Neural progenitor cell (in vitro differentiated cells): Measurements from ENCODE around the gene BBS1. TPM values are rescaled to one million over a fixed set of nuclear protein-coding genes. Genes with fewer than 3 reads are reported as not detected.
"Not testable (repeated sequence)": the region's sequence is repeated elsewhere in the genome, so short reads cannot be mapped to it uniquely, and the experiment has no call there.

Experiments used
- DNase-seq: peaks from one replicate; pipeline ENCODE4 v3.0.0-alpha.2; 2016; ENCODE audit warnings: low spot score
- H2AFZ ChIP-seq: fragments of 200-600 bp; sonication (generic); replicated peaks from 2 replicates; pipeline ENCODE4 v1.6.1; 2016; ENCODE audit warnings: antibody characterized with exemption
- H3F3A ChIP-seq: fragments of 200-600 bp; sonication (generic); 2 replicates; pipeline ENCODE4 v1.6.1; 2016; ENCODE audit warnings: antibody characterized with exemption, low read depth
- H3K27ac ChIP-seq: fragments of 200-600 bp; sonication (generic); 2 replicates; pipeline ENCODE4 v1.5.1; 2016; ENCODE audit warnings: mild to moderate bottlenecking
- H3K27me3 ChIP-seq: fragments of 200-600 bp; sonication (generic); 2 replicates; pipeline ENCODE4 v1.6.1; 2016; ENCODE audit warnings: mild to moderate bottlenecking, moderate library complexity
- H3K36me3 ChIP-seq: fragments of 200-600 bp; sonication (generic); 2 replicates; pipeline ENCODE4 v1.5.1; 2016
- H3K4me1 ChIP-seq: fragments of 200-600 bp; sonication (generic); 2 replicates; pipeline ENCODE4 v1.6.1; 2016; ENCODE audit warnings: mixed run types
- H3K4me2 ChIP-seq: fragments of 200-600 bp; sonication (generic); 2 replicates; pipeline ENCODE4 v1.6.1; 2016
- H3K4me3 ChIP-seq: fragments of 200-600 bp; sonication (generic); 2 replicates; pipeline ENCODE4 v1.5.1; 2016
- H3K79me2 ChIP-seq: fragments of 200-600 bp; sonication (generic); 2 replicates; pipeline ENCODE4 v1.6.1; 2016; ENCODE audit warnings: low read depth
- H3K9ac ChIP-seq: fragments of 200-600 bp; sonication (generic); 2 replicates; pipeline ENCODE4 v1.6.1; 2016
- H3K9me3 ChIP-seq: fragments of 200-600 bp; sonication (generic); 2 replicates; pipeline ENCODE4 v1.5.1; 2016; ENCODE audit warnings: low read depth
- H4K20me1 ChIP-seq: fragments of 200-600 bp; sonication (generic); 2 replicates; pipeline ENCODE4 v1.6.1; 2016; ENCODE audit warnings: low read depth
- H3K27ac Mint-ChIP-seq: 3 replicates; pipeline ENCODE4 v1.8.0; 2021; ENCODE audit warnings: mixed read lengths
- H3K27me3 Mint-ChIP-seq: 2 replicates; pipeline ENCODE4 v1.8.0; 2022; ENCODE audit warnings: low read depth, mild to moderate bottlenecking, inconsistent platforms, moderate library complexity, mixed read lengths; ENCODE audit not compliant: insufficient read depth
- H3K36me3 Mint-ChIP-seq: 3 replicates; pipeline ENCODE4 v1.8.0; 2021; ENCODE audit warnings: mixed read lengths
- H3K4me1 Mint-ChIP-seq: 3 replicates; pipeline ENCODE4 v1.8.0; 2021; ENCODE audit warnings: mixed read lengths
- H3K4me3 Mint-ChIP-seq: 3 replicates; pipeline ENCODE4 v1.8.0; 2021; ENCODE audit warnings: mild to moderate bottlenecking, moderate library complexity, mixed read lengths
- H3K9me3 Mint-ChIP-seq: 3 replicates; pipeline ENCODE4 v1.8.0; 2020; ENCODE audit warnings: mixed read lengths
- EZH2 ChIP-seq: fragments of 200-600 bp; sonication (generic); IDR thresholded peaks from 2 replicates; pipeline ENCODE4 v1.6.1; 2017; ENCODE audit warnings: antibody characterized with exemption, mild to moderate bottlenecking, moderate library complexity
- EZH2phosphoT487 ChIP-seq: fragments of 200-600 bp; sonication (generic); IDR thresholded peaks from 2 replicates; pipeline ENCODE4 v1.6.1; 2017; ENCODE audit warnings: antibody characterized with exemption
- total RNA-seq: library from RNA; depleted of rRNA; stranded (reverse); fragments of >200 nt; gene quantifications from 2 replicates; pipeline ENCODE4 v1.2.3, GENCODE V29; 2015; ENCODE audit warnings: low replicate concordance
- TF ChIP-seq, protein P1 (sequence below): fragments of 200-600 bp; sonication (generic); IDR thresholded peaks from 2 replicates; pipeline ENCODE4 v1.5.1; 2017; ENCODE audit warnings: antibody characterized with exemption, mild to moderate bottlenecking

The BBS1 gene
- total RNA-seq: 42.0 and 68.9 TPM in 2 replicates

DNA sequence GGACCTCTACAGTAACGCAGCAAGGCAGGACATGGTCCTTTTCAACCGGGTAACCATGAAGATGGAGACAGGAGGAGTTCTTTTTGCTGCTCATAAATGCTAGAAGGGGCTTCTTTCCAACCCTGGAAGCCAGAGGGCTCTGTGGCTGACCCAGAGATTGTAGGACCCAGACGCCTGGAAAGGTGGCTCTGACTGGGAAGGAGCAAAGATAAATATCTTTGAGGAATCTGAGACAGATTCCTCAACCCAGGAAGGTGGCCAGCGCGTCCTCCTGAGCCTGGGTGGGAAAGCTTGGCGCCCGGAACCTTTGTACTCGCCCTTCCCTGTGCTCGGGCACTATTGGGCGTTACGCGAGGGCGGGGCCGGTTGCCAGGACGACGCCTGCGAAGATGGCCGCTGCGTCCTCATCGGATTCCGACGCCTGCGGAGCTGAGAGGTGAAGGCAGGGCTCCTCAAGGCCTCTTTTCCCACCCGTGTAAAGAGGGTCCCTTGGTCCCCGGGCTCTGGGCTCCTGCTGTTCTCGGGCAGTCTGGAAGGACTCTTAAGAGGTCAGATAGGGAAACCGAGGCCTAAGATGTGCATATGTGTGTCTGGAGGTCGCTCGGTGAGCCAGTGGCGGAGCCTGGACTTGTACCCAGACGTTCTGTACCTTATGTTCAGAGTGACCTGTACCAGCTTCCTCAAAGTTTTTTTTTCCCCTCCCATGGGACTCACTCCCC is at the start of gene BBS1:
Gene BBS1 (plus strand): TSS at position 365 of the 719 bp plus-strand sequence. CDS start 25 bp downstream, at position 390.
- Histone ChIP-seq H3K9me3 (no peaks in the 10 kb centered on the region), H2AFZ (peak within 1 kb of the TSS; percentile 100), H3K9ac (peak within 1 kb of the TSS; percentile 88), H3K4me3 (peak within 1 kb of the TSS; percentile 89), H3K36me3 (no peaks in the 10 kb centered on the region), H4K20me1 (no peaks in the 10 kb centered on the region), H3K4me2 (peak within 1 kb of the TSS; percentile 92), H3K27me3 (no peaks in the 10 kb centered on the region), H3K27ac (peak within 1 kb of the TSS; percentile 76), H3K4me1 (peaks cover 10% of the 10 kb centered on the region), H3K79me2 (peaks cover 21% of the 10 kb centered on the region), H3F3A (no peaks in the 10 kb centered on the region)
- peak within 1 kb of the TSS; percentile 99 for H3K4me3 Mint-ChIP-seq
- peaks cover 8% of the 10 kb centered on the region for H3K36me3 Mint-ChIP-seq
- peak within 1 kb of the TSS; percentile 88 for H3K27ac Mint-ChIP-seq
- peak; percentile 94 for DNase-seq
- H3K4me1 Mint-ChIP-seq: peaks cover 14% of the 10 kb centered on the region
- H3K27me3 Mint-ChIP-seq: peaks cover 7% of the 10 kb centered on the region
- TF ChIP-seq EZH2phosphoT487 (no peak), EZH2 (no peak)
- TF ChIP-seq, protein P1, sequence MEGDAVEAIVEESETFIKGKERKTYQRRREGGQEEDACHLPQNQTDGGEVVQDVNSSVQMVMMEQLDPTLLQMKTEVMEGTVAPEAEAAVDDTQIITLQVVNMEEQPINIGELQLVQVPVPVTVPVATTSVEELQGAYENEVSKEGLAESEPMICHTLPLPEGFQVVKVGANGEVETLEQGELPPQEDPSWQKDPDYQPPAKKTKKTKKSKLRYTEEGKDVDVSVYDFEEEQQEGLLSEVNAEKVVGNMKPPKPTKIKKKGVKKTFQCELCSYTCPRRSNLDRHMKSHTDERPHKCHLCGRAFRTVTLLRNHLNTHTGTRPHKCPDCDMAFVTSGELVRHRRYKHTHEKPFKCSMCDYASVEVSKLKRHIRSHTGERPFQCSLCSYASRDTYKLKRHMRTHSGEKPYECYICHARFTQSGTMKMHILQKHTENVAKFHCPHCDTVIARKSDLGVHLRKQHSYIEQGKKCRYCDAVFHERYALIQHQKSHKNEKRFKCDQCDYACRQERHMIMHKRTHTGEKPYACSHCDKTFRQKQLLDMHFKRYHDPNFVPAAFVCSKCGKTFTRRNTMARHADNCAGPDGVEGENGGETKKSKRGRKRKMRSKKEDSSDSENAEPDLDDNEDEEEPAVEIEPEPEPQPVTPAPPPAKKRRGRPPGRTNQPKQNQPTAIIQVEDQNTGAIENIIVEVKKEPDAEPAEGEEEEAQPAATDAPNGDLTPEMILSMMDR: no peak
- H3K9me3 Mint-ChIP-seq: no peaks in the 10 kb centered on the region

DNA sequence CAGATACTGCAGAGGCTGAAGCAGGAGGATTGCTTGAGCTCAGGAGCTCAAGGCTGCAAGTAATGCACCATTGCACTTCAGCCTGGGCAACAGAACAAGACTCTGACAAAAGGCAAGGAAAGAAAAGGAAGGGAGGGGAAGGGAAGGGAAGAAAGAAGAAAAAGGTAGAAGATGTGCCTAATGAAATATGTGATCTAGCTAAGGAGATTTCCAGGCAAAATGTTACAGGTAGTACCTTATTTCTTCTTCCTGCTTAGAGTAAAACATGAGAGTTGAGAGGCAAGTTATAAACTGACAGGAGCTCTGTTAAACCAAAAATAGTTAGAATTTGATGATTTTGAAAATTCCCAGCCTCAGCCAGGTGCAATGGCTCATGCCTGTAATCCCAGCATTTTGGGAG is 48.4 kb upstream of the BBS1 start:
- DNase-seq: no peak
- Histone ChIP-seq H2AFZ (no peak overlapping the region), H3K4me3 (no peak overlapping the region), H4K20me1 (no peaks in the 10 kb centered on the region), H3K9me3 (no peaks in the 10 kb centered on the region), H3K79me2 (no peaks in the 10 kb centered on the region), H3F3A (peaks cover 18% of the 10 kb centered on the region), H3K4me1 (no peaks in the 10 kb centered on the region), H3K36me3 (no peaks in the 10 kb centered on the region), H3K4me2 (no peak overlapping the region), H3K27ac (no peak overlapping the region), H3K27me3 (peaks cover 4% of the 10 kb centered on the region), H3K9ac (no peak overlapping the region)
- TF ChIP-seq, protein P1: no peak
- TF ChIP-seq EZH2 (no peak), EZH2phosphoT487 (no peak)
- H3K27me3 Mint-ChIP-seq: peaks cover 10% of the 10 kb centered on the region
- peaks cover 10% of the 10 kb centered on the region for H3K4me1 Mint-ChIP-seq
- H3K36me3 Mint-ChIP-seq: no peaks in the 10 kb centered on the region
- H3K4me3 Mint-ChIP-seq: no peak overlapping the region
- no peak overlapping the region for H3K27ac Mint-ChIP-seq
- peaks cover 15% of the 10 kb centered on the region for H3K9me3 Mint-ChIP-seq

DNA sequence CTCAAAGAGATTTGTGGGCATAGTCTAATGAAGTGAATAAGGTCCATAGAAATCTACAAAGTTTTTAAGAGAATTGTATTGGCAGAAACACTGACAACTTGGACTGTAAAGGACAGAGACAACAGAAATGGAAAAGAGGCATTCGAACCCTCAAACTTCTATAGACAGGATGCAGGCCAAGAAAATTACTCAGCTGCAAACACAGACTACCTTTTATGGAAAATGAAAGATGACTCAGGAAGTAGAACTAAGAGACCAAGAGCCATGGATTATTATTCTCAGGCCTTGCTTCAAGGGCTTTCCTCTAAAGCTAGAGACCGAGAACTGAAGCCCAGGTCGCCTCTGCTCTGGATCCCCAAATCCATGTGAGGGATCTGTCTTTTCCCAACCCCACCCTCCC is 47.5 kb upstream of the BBS1 start:
- no peak overlapping the region for H3K4me3 Mint-ChIP-seq
- H3K4me1 ChIP-seq: peaks cover 7% of the 10 kb centered on the region
- H3K4me2 ChIP-seq: no peak overlapping the region
- H3K27me3 Mint-ChIP-seq: peaks cover 7% of the 10 kb centered on the region
- peaks cover 24% of the 10 kb centered on the region for H3F3A ChIP-seq
- no peaks in the 10 kb centered on the region for H3K9me3 ChIP-seq
- H2AFZ ChIP-seq: no peak overlapping the region
- no peak overlapping the region for H3K27ac Mint-ChIP-seq
- peaks cover 4% of the 10 kb centered on the region for H3K27me3 ChIP-seq
- no peaks in the 10 kb centered on the region for H3K36me3 Mint-ChIP-seq
- H3K27ac ChIP-seq: no peak overlapping the region
- H3K9ac ChIP-seq: no peak overlapping the region
- DNase-seq: no peak
- H3K4me1 Mint-ChIP-seq: peaks cover 17% of the 10 kb centered on the region
- H3K9me3 Mint-ChIP-seq: peaks cover 15% of the 10 kb centered on the region
- peaks cover 7% of the 10 kb centered on the region for H4K20me1 ChIP-seq
- TF ChIP-seq EZH2phosphoT487 (no peak), EZH2 (no peak)
- TF ChIP-seq, protein P1: no peak
- H3K79me2 ChIP-seq: no peaks in the 10 kb centered on the region
- H3K4me3 ChIP-seq: no peak overlapping the region
- no peaks in the 10 kb centered on the region for H3K36me3 ChIP-seq

DNA sequence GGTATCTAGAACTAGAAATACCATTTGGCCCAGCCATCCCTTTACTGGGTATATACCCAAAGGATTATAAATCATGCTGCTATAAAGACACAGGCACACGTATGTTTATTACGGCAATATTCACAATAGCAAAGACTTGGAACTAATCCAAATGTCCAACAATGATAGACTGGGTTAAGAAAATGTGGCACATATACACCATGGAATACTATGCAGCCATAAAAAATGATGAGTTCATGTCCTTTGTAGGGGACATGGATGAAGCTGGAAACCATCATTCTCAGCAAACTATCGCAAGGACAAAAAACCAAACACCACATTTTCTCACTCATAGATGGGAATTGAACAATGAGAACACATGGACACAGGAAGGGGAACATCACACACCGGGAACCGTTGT is 46.3 kb upstream of the BBS1 start:
- not testable (repeated sequence) for DNase-seq, H3K4me3 Mint-ChIP-seq, H3K4me2 ChIP-seq

More for the DNA sequence above, 46.3 kb upstream of the BBS1 start:
- not testable (repeated sequence) for H3K27ac ChIP-seq, H3K36me3 Mint-ChIP-seq, H3K27me3 ChIP-seq, H3K27me3 Mint-ChIP-seq, H3K27ac Mint-ChIP-seq, H2AFZ ChIP-seq, H3K4me1 ChIP-seq, H3K79me2 ChIP-seq, H3K9me3 ChIP-seq, H3K4me3 ChIP-seq, H3K9ac ChIP-seq, H3K36me3 ChIP-seq
- H4K20me1 ChIP-seq: peaks cover 18% of the 10 kb centered on the region
- Mint-ChIP-seq H3K9me3 (peaks cover 15% of the 10 kb centered on the region), H3K4me1 (peaks cover 29% of the 10 kb centered on the region)
- peaks cover 26% of the 10 kb centered on the region for H3F3A ChIP-seq
